Suppressor macrophage (primary cell): ENCODE measurements around the gene POLR3F.
"Not testable (repeated sequence)": the region's sequence is repeated elsewhere in the genome, so short reads cannot be mapped to it uniquely, and the experiment has no call there.

Experiments
- DNase-seq, 4 experiments: peaks; one replicate each; pipeline ENCODE4 v3.0.0-alpha.2; 2020 to 2022

POLR3F gene

GRCh38 chr20:18506744-18507143 lies 39.6 kb downstream of the POLR3F start:
- DNase-seq: no peak

GRCh38 chr20:18507218-18508191 lies 40.3 kb downstream of the POLR3F start, which contains the start of gene SEC23B:
Gene SEC23B, plus strand, starts transcription at chr20:18507940. Its CDS starts 2,896 bp downstream, at chr20:18510836.
- DNase-seq: peak; percentile 95 to 98 (median 97)

GRCh38 chr20:18511571-18511970 lies 44.4 kb downstream of the POLR3F start:
- peak in 3 of 4 experiments; percentile 40 to 68 (median 65) for DNase-seq

- DNase-seq: no peak
Measured at GRCh38 chr20:18513208-18513607, 46.0 kb downstream of the POLR3F start.

GRCh38 chr20:18514127-18514526 lies 46.9 kb downstream of the POLR3F start:
- DNase-seq: no peak

GRCh38 chr20:18515973-18516372 lies 48.8 kb downstream of the POLR3F start:
- no peak for DNase-seq

GRCh38 chr20:18522066-18522465 lies 54.9 kb downstream of the POLR3F start:
- not testable (repeated sequence) for DNase-seq

GRCh38 chr20:18523066-18523465 lies 55.9 kb downstream of the POLR3F start:
- DNase-seq: no peak

- DNase-seq: peak in 3 of 4 experiments; percentile 45 to 57 (median 48)
Measured at GRCh38 chr20:18524646-18525045, 57.5 kb downstream of the POLR3F start.

GRCh38 chr20:18526761-18527160 lies 59.6 kb downstream of the POLR3F start:
- DNase-seq: not testable (repeated sequence)

GRCh38 chr20:18527339-18527738 lies 60.1 kb downstream of the POLR3F start:
- no peak for DNase-seq

GRCh38 chr20:18527836-18528235 lies 60.6 kb downstream of the POLR3F start:
- no peak for DNase-seq

GRCh38 chr20:18529041-18529440 lies 61.9 kb downstream of the POLR3F start:
- DNase-seq: peak; percentile 15 to 61 (median 53)

GRCh38 chr20:18532626-18533025 lies 65.4 kb downstream of the POLR3F start:
- DNase-seq: no peak

GRCh38 chr20:18533491-18533890 lies 66.3 kb downstream of the POLR3F start:
- no peak for DNase-seq

- DNase-seq: no peak
Measured at GRCh38 chr20:18533978-18534644, 66.9 kb downstream of the POLR3F start.
